ENCODE measurements around the gene CCNL1.

DNA sequence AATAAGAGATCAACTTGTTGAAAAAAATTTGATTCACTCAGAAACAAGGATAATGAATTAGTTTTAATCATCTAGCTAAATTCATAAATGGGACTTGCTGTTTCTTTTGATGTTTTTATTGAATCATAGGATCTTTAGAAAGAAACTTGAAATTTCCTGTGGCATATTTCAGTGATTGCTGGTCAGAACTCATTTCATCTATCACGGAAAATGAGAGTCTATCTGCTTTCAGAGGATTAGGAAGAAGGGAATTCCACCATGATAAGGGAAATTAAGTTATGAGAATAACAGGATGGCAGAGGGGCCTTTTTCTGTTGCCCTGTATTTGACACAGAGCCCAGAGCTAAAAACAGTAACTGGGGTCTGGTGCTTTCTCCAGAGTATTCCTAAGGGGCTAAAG is 44.9 kb upstream of the CCNL1 start:
- TF ChIP-seq POLR2A (IDR thresholded peaks at IDR 0.05) = no peak
- TF ChIP-seq, protein P1, sequence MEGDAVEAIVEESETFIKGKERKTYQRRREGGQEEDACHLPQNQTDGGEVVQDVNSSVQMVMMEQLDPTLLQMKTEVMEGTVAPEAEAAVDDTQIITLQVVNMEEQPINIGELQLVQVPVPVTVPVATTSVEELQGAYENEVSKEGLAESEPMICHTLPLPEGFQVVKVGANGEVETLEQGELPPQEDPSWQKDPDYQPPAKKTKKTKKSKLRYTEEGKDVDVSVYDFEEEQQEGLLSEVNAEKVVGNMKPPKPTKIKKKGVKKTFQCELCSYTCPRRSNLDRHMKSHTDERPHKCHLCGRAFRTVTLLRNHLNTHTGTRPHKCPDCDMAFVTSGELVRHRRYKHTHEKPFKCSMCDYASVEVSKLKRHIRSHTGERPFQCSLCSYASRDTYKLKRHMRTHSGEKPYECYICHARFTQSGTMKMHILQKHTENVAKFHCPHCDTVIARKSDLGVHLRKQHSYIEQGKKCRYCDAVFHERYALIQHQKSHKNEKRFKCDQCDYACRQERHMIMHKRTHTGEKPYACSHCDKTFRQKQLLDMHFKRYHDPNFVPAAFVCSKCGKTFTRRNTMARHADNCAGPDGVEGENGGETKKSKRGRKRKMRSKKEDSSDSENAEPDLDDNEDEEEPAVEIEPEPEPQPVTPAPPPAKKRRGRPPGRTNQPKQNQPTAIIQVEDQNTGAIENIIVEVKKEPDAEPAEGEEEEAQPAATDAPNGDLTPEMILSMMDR (IDR thresholded peaks at IDR 0.05) = no peak

Measured in Peyer's patch (tissue), 4 donors.